ENCODE data around the gene CRTC3.

GRCh38 chr15:90572893-90573292 lies 43.2 kb downstream of the CRTC3 start:
- TF ChIP-seq CTCF (IDR thresholded peaks at IDR 0.05) = no peak
- no peak for TF ChIP-seq POLR2AphosphoS5 (IDR thresholded peaks at IDR 0.05; ENCODE audit: low read depth, low read length)
- TF ChIP-seq SIN3A (IDR thresholded peaks at IDR 0.05; ENCODE audit: borderline replicate concordance, insufficient read depth, low read depth, low read length) = no peak
- TF ChIP-seq TCF7L2 (IDR thresholded peaks at IDR 0.05; ENCODE audit: low read depth, low read length) = no peak
- TF ChIP-seq REST (IDR thresholded peaks at IDR 0.05; ENCODE audit: insufficient read depth in 1 of 2, low read depth in 2 of 2, low read length in 1 of 2) = no peak

All from Panc1 (cell line).